Gastrocnemius medialis (tissue), 4 donors: ENCODE results near the gene NEDD4L.

Source experiments
- POLR2A ChIP-seq, 2 donors: fragments of 450-650 bp; IDR thresholded peaks; one replicate each; pipeline ENCODE4 v1.6.1; 2017; ENCODE audit warnings: antibody characterized with exemption in 2 of 2, mild to moderate bottlenecking in 2 of 2, moderate library complexity in 2 of 2
- TF ChIP-seq, protein P1 (sequence below), 5 experiments: fragments of 450-650 bp in 3 of 5; fragments of 200-600 bp in 2 of 5; sonication (generic) in 2 of 5; IDR thresholded peaks in 4 of 5; conservative IDR thresholded peaks in 1 of 5; 1 replicate in 4 of 5; 2 replicates in 1 of 5; pipeline ENCODE4 v1.5.1; 2016 to 2019; ENCODE audit warnings: antibody characterized with exemption in 5 of 5, mild to moderate bottlenecking in 3 of 5, moderate library complexity in 3 of 5

DNA sequence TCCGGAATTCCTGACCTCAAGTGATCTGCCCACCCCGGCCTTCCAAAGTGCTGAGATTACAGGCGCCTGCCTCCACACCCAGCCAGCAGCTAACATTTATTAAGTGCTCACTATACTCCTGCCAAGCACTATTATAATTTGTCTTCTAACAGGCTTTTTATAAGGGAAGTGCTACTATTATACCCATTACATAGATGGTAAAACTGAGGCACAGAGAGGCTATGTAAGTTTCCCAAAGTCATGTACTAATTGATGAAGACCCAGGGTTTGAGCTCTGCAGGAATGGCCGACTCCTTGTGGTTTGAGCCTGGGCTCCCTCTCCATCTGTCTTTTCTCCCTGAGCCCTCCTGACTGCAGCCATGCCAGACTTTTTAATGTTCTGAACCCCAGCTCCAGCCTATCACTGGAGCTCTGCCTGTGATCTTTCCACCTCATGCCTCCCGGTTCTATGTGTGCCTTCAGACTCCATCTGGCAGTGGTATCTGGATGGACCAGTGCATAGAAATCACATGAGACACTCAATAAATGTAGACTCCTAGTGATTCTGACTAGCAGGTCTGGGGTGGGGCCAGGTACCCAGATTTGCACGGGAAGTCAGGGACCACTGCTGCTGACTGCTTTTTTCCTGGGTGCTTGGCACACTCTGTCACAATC, 197.1 kb downstream of the NEDD4L start:
- TF ChIP-seq, protein P1, sequence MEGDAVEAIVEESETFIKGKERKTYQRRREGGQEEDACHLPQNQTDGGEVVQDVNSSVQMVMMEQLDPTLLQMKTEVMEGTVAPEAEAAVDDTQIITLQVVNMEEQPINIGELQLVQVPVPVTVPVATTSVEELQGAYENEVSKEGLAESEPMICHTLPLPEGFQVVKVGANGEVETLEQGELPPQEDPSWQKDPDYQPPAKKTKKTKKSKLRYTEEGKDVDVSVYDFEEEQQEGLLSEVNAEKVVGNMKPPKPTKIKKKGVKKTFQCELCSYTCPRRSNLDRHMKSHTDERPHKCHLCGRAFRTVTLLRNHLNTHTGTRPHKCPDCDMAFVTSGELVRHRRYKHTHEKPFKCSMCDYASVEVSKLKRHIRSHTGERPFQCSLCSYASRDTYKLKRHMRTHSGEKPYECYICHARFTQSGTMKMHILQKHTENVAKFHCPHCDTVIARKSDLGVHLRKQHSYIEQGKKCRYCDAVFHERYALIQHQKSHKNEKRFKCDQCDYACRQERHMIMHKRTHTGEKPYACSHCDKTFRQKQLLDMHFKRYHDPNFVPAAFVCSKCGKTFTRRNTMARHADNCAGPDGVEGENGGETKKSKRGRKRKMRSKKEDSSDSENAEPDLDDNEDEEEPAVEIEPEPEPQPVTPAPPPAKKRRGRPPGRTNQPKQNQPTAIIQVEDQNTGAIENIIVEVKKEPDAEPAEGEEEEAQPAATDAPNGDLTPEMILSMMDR (IDR thresholded peaks at IDR 0.05 in 4 of 5, conservative IDR thresholded peaks at IDR 0.05 in 1 of 5), result no peak
- TF ChIP-seq POLR2A (IDR thresholded peaks at IDR 0.05), result no peak
